Fibroblast of skin of left quadriceps (primary cell): Measurements from ENCODE around the gene RNF168.
"Not testable (repeated sequence)": the region's sequence is repeated elsewhere in the genome, so short reads cannot be mapped to it uniquely, and the experiment has no call there.

Experiments
- DNase-seq, 2 experiments: peaks; one replicate each; pipeline ENCODE4 v3.0.0-alpha.2; 2013; ENCODE audit warnings: low read depth in 2 of 2

RNF168 gene

GRCh38 chr3:196517162-196517800, 13.7 kb upstream of the RNF168 start:
- no peak for DNase-seq

GRCh38 chr3:196514913-196515621, 11.5 kb upstream of the RNF168 start, which contains the start of gene SMCO1:
SMCO1 (minus strand) TSS chr3:196515346; CDS start chr3:196515209, 137 bp downstream.
- no peak for DNase-seq

- no peak for DNase-seq
Observed at GRCh38 chr3:196514350-196514716, 10.8 kb upstream of the RNF168 start.

GRCh38 chr3:196513697-196514349, 10.3 kb upstream of the RNF168 start:
- no peak for DNase-seq

- DNase-seq, result not testable (repeated sequence)
Observed at GRCh38 chr3:196511646-196512425, 8.3 kb upstream of the RNF168 start.

- DNase-seq, result not testable (repeated sequence)
Observed at GRCh38 chr3:196511108-196511507, 7.5 kb upstream of the RNF168 start.

- DNase-seq, result no peak
Observed at GRCh38 chr3:196506687-196507086, 3.1 kb upstream of the RNF168 start.

- no peak for DNase-seq
Observed at GRCh38 chr3:196504556-196504955, 988 bp upstream of the RNF168 start.

- DNase-seq, result not testable (repeated sequence)
Observed at GRCh38 chr3:196504077-196504398, 470 bp upstream of the RNF168 start.

- peak; percentile 53 to 57 for DNase-seq
Observed at GRCh38 chr3:196502775-196503195, 783 bp downstream of the RNF168 start.

- no peak for DNase-seq
Observed at GRCh38 chr3:196501316-196502044, 2.1 kb downstream of the RNF168 start.

- no peak for DNase-seq
Observed at GRCh38 chr3:196499807-196500524, 3.6 kb downstream of the RNF168 start.

GRCh38 chr3:196499061-196499460, 4.5 kb downstream of the RNF168 start:
- no peak for DNase-seq

GRCh38 chr3:196498297-196498696, 5.3 kb downstream of the RNF168 start:
- DNase-seq, result no peak

- no peak for DNase-seq
Observed at GRCh38 chr3:196496183-196496582, 7.4 kb downstream of the RNF168 start.

- DNase-seq, result no peak
Observed at GRCh38 chr3:196493292-196493691, 10.3 kb downstream of the RNF168 start.

GRCh38 chr3:196492080-196492479, 11.5 kb downstream of the RNF168 start:
- DNase-seq, result no peak

GRCh38 chr3:196489747-196490146, 13.8 kb downstream of the RNF168 start:
- no peak for DNase-seq

GRCh38 chr3:196486263-196486662, 17.3 kb downstream of the RNF168 start:
- DNase-seq, result no peak

GRCh38 chr3:196477678-196478077, 25.9 kb downstream of the RNF168 start:
- no peak for DNase-seq

- DNase-seq, result no peak
Observed at GRCh38 chr3:196472286-196472685, 31.3 kb downstream of the RNF168 start.
